Nasal cavity respiratory epithelium epithelial cell of viscerocranial mucosa (primary cell): ENCODE measurements around the gene TAC4. TPM values are rescaled to one million over a fixed set of nuclear protein-coding genes. Genes with fewer than 3 reads are reported as not detected.

Experiments used
- total RNA-seq: library from RNA; depleted of rRNA; stranded (reverse); fragments of >200 nt; gene quantifications from 2 replicates; pipeline ENCODE4 v1.2.3, GENCODE V29; 2014

TAC4 gene, protein sequence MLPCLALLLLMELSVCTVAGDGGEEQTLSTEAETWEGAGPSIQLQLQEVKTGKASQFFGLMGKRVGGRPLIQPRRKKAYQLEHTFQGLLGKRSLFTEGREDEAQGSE
- total RNA-seq: not detected in 2 replicates

DNA sequence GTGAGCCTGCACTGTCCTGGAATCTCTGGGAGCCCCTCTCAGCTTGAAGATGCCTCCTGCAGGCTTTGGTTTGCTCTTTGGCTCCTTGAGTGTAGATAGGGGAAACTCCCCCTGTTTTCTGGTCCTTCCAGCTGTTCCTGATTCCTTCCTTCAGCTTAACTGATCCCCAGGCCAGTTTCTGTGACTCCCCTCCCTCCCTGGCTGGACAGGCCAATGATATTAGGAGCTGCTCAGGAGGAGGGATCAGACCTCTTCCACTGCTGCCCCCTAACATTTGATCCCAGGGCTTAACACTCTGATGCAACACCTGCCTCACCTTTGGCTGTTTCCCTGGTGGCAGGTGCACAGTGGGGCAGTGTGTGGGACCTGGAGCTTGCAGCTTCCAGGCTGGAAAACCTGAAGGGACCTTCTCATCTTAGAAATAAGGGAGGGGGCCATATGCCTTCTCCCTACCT is at the start of gene TAC4:
TSS of gene TAC4 (minus strand) at position 51 of the 455 bp plus-strand sequence. CDS start 52 bp downstream, outside the sequence.

DNA sequence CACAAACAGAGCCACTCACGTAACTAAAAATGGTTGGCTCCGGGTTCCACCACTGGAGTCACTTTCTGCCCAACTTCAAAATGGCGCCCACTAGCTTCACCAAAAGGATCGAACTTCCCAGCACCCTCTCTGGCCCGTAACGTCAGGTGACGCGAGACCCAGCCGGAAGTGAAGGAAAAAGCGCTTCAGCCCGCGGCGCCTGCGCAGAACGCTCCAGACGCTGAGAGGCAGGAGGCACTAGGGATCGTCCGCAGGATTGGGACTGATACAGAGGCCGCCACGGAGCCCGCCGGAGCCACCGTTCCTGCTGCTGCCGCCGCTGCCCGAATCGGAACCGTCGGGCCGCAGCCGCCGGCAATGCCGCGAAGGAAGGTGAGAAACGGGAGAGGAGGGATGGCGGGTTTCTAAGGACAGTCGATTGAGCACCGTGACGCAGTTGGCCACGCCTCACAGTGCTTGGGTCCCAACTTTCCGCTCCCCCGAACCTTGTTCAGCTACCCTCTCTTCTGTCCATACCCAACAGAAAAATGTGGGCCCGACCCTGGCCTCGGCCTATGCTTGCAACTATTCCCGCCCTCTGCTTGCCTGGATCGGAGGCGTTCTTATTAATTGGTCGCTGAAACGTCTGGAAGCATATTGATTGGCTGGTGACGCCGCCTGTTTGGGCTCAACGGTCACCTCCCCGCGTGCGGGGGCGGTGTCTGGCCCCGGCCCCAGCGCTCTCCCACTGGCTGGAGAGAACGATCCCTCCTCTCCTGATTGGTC is 59.2 kb downstream of the TAC4 start, which contains the start of gene KAT7:
TSS of gene KAT7 (plus strand) at position 204 of the 765 bp plus-strand sequence. CDS start at position 358, 154 bp downstream.

Other genes with a start within 250 kb of the TAC4 start
- 58.8 and 66.5 TPM in 2 replicates for gene SPOP, start 170.0 kb downstream of the TAC4 start, total RNA-seq
- gene SLC35B1, start 140.1 kb downstream of the TAC4 start, total RNA-seq: 36.9 and 107 TPM in 2 replicates
- 1.4 and 3.5 TPM in 2 replicates for gene FAM117A, start 83.9 kb downstream of the TAC4 start, total RNA-seq
- 27.7 and 36.7 TPM in 2 replicates for gene KAT7, start 59.4 kb downstream of the TAC4 start, total RNA-seq
- 0.07 TPM in 1 of 2 replicates, not detected in the other for gene DLX4, start 121.1 kb upstream of the TAC4 start, total RNA-seq
- 0.14 and 0.34 TPM in 2 replicates for gene DLX3, start 147.2 kb upstream of the TAC4 start, total RNA-seq
- gene ITGA3, start 208.0 kb upstream of the TAC4 start, total RNA-seq: 768 and 1,097 TPM in 2 replicates
- 3.1 and 11.3 TPM in 2 replicates for gene PDK2, start 247.3 kb upstream of the TAC4 start, total RNA-seq